Astrocyte of the hippocampus (primary cell): ENCODE measurements around the gene POMGNT2.

Experiments used
- DNase-seq: peaks from one replicate; pipeline ENCODE4 v3.0.0; 2011; ENCODE audit warnings: low read depth, low spot score

POMGNT2 gene

GRCh38 chr3:43105596-43106292 is at the start of gene POMGNT2:
TSS of gene POMGNT2 (minus strand) at chr3:43106079. CDS start at chr3:43081431, 24,648 bp downstream.
- DNase-seq, result peak; percentile 96

DNA sequence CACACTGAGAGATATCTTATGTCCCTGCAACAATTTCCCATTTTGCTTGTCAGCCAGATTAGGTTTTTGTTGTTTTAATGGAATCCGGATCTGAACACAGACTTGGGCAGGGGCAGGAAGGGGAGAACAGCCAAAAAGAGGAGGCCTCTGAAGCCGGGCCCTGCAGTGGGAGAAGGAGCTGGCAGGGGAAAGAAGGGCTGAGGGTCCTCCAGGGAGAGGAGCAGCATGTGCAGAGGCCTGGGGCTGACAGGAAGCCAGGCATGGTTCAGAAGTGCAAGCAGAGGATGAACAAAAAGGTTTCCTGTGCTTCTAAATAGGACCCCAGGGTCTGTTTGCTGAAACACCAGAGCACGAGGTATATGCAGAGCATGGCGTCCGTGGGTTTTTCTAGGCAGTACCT is 49.1 kb upstream of the POMGNT2 start:
- DNase-seq, result no peak

GRCh38 chr3:43153216-43154083 is 47.6 kb upstream of the POMGNT2 start:
- peak; percentile 19 for DNase-seq

- peak; percentile 14 for DNase-seq
Measured at GRCh38 chr3:43152649-43153048, 46.8 kb upstream of the POMGNT2 start.

GRCh38 chr3:43148033-43148432 is 42.2 kb upstream of the POMGNT2 start:
- DNase-seq, result no peak

- DNase-seq, result no peak
Measured at GRCh38 chr3:43146599-43146998, 40.7 kb upstream of the POMGNT2 start.

DNA sequence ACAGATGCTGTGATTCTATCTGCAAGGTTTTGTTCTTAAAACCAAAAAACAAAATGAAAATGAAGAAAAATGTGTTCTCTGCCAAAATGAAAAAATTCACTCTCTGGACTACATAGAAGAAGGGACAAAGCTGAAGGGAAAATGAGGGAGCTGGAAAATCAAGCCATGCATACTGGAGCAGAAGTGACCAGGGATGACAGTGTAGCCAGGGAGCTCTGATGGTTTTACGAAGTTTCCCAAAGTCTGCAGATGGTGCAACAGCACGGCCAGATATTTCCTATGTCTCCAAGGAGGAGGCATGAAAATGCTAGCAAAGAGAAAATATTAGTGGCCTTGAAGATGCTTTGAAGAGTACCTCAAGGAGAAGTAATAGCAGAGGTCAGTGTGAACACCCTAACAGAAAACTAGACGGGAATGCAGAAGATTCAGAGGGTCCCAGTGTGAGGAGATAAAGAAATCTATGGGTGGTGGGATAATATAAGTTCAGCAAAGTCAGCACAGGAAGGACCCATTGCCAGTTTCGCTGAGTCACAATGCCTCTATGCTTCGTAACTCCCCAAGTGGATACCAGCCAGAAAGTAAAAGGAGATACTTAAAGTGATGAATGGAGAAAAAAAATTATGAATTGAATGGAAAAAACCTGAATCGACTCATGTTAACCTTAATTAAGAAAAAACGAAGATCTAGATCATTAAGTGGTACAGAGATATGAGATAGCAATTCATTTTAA is 39.0 kb upstream of the POMGNT2 start:
- peak; percentile 17 for DNase-seq

- no peak for DNase-seq
Measured at GRCh38 chr3:43142472-43142871, 36.6 kb upstream of the POMGNT2 start.

DNA sequence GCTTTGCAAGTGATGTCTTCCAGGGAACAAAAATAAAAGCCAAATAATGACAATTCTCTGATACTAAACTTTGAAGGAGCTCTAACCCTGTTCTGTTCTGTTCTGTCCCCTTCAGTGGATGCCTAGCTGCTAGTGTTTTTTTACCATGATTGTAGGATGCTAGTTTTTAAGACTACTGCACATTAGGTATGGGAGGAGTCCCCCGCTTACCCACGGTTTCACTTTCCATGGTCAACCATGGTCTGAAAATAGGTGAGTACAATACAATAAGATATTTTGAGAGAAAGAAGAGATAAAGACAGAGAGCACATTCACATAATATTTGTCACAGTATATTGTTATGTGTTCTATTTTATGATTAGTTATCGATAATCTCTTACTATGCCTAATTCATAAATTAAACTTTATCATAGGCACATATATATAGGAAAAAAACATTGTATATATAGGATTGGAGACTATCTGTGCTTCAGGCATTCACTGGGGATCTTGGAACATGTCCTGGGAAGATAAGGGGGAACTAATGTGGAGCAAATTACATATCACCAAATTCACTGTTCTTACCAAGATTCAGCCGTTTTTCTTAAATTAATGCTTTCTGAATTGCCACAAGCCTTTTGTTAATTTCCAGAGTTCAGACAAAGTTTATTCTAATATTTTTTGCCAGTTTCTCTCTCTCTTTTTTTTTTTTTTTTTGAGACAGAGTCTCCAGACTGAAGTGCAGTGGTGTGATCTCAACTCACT is 32.8 kb upstream of the POMGNT2 start:
- DNase-seq, result no peak

DNA sequence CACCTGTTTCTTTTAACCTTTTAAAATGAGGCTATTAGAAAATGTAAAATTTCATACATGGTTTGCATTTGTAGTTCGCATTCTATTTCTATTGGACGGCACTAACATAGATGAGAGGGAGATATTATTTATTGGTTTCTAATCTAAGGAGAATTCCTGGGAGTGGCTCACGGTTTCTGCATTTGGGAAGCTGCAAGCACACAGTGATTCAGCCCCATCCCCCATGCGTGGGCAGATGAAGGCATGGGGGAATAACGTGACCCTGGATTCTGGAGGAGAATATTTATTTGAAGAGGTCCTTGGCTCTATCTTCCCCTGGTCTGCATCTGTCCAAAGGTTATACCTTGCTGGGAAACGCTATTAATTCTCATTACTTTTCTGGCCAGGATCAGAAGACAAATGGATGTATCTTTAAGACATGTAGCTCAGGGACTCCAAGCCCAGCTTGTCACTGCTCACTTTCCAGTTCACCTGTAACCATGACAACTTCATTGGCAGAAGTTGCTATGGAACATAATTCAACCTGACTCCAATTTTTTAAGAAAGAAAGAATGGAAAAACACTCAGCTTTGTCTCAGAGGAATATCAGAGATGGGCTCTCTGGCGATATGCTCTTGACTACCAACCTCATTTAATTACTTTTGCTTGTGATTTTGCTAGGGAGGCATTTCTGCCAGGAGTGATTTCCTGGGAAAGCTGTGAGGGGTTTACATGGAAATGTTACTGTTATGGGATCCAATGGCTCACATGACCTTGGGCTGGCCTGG is 27.2 kb upstream of the POMGNT2 start:
- no peak for DNase-seq

- DNase-seq, result no peak
Measured at GRCh38 chr3:43132193-43132592, 26.3 kb upstream of the POMGNT2 start.

DNA sequence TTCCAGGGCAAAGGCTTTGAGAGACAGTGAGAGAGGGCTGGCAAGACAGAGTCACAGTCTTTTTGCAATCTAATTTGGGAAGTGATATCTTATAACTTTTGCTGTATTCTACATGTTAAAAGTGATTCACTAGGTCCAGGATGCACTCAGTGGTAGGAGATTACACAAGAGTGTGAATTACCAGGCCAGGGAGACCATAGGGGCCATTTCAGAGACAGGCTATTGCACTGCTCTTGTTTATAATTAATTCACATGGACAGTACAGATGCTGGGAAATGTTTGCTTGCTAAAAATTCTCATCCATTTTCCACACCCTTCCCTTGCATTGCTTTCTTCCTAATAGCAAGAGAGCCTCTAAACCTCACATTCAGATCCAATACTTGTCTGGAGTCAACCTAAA is 22.6 kb upstream of the POMGNT2 start:
- DNase-seq, result no peak

GRCh38 chr3:43126536-43126935 is 20.7 kb upstream of the POMGNT2 start:
- no peak for DNase-seq

GRCh38 chr3:43123895-43124294 is 18.0 kb upstream of the POMGNT2 start:
- DNase-seq, result no peak

DNA sequence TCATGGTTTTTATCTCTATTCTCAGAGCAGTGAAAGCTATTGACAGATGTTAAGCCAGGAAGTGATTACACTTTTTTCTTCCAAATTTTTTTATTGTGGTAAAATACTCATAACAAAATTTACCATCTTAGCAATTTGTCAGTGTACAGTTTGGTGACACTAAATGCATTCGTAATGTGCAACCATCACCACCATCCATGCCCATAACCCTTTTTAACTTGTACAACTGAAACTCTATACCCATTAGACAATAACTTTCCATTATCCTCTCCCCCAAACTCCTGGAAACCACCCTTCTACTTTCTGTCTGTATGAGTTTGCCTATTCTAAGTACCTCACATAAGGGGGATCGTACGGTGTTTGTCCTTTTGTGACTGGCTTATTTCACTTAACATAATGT is 15.1 kb upstream of the POMGNT2 start:
- no peak for DNase-seq

DNA sequence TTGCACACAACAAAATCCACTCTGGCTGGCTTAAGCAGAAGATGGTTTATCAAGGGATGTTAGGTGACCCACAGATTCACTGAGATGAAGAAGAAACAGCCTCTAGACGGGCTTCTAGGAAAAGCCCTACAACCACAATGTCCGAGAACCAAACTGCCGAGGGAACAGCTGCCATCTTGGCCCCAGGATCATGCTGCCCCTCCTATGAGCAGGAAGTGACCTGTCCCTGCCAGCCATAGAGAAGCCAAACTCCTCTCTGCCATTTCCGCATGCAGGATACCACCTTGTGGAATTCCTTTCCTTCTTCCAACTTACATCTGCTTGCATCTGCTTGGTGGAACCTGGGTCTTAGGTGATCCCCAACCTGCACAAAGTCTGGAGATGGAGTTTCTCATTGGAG is 11.4 kb upstream of the POMGNT2 start:
- DNase-seq, result no peak

- no peak for DNase-seq
Measured at GRCh38 chr3:43113671-43114070, 7.8 kb upstream of the POMGNT2 start.

GRCh38 chr3:43106293-43106628 is 382 bp upstream of the POMGNT2 start:
- no peak for DNase-seq

- DNase-seq, result peak; percentile 19
Measured at GRCh38 chr3:43104660-43105595, 951 bp downstream of the POMGNT2 start.

DNA sequence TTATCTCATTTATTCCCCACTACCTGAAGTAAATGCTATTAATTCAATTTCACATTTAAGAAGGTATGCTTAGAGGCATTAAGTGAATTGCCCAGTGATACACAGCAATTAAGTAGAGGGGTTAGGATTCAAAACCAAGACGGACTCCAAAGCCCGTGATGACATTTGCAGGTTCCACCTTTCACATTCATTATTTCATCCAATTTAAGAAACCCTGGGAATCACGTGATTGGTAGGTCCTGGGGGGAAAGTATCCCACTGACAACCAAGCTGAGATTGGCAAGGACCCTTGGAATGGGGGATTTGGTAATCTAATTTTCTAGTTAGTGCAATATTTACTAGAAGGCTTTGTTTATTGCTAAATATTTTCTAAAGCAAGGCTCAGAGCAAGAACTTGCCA is 1.8 kb downstream of the POMGNT2 start:
- DNase-seq, result no peak
